IPS-20b (cell line): ENCODE data around the gene RRBP1.
"Not testable (repeated sequence)": the region's sequence is repeated elsewhere in the genome, so short reads cannot be mapped to it uniquely, and the experiment has no call there.

Experiments used
- H3K27ac ChIP-seq: one replicate; pipeline ENCODE4 v1.5.1; 2013; ENCODE audit warnings: low read length
- H3K27me3 ChIP-seq: 2 replicates; pipeline ENCODE4 v1.6.1; 2013; ENCODE audit warnings: mild to moderate bottlenecking, low read length, inconsistent platforms; ENCODE audit not compliant: insufficient read depth
- H3K36me3 ChIP-seq: 2 replicates; pipeline ENCODE4 v1.6.1; 2013; ENCODE audit warnings: low read depth, mild to moderate bottlenecking, inconsistent platforms, low read length, moderate library complexity; ENCODE audit not compliant: insufficient read depth
- H3K4me1 ChIP-seq: 2 replicates; pipeline ENCODE4 v1.6.1; 2013; ENCODE audit warnings: mild to moderate bottlenecking, control low read depth, inconsistent platforms, low read length, moderate library complexity; ENCODE audit not compliant: insufficient read depth
- H3K4me3 ChIP-seq: 2 replicates; pipeline ENCODE4 v1.5.1; 2013; ENCODE audit warnings: mild to moderate bottlenecking, low read length, inconsistent platforms
- H3K9ac ChIP-seq: 2 replicates; pipeline ENCODE4 v1.6.1; 2013; ENCODE audit warnings: low read depth, mild to moderate bottlenecking, inconsistent platforms, low read length, moderate library complexity
- H3K9me3 ChIP-seq: 2 replicates; pipeline ENCODE4 v1.6.1; 2013; ENCODE audit warnings: mild to moderate bottlenecking, low read depth, low read length, inconsistent platforms; ENCODE audit not compliant: insufficient read depth

Gene RRBP1

DNA sequence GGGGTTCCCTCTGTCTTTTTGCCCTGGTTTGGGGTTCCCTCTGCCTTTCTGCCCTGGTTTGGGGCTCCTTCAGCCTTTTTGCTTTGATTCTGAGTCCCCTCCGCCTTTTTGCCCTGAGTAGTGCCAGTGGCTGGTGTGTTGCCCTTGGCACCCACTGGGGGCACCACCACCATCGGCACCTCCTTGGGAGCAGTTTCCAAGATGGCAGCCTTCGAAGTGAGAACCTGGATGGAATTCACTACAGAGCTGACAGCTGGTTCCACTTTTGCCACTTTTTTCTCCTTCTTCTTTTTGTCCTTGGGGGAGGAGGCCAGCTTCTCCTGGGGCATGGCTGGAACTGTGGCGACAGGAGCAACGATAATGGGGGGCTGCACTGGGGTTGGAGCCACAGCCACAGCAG is 22.2 kb downstream of the RRBP1 start:
- Histone ChIP-seq H3K36me3 (peaks cover 35% of the 10 kb centered on the region), H3K27me3 (no peaks in the 10 kb centered on the region), H3K27ac (no peak overlapping the region), H3K9me3 (peaks cover 5% of the 10 kb centered on the region), H3K4me3 (no peak overlapping the region), H3K4me1 (peaks cover 20% of the 10 kb centered on the region; the same call in 1 of the 2 replicates), H3K9ac (no peak overlapping the region)

DNA sequence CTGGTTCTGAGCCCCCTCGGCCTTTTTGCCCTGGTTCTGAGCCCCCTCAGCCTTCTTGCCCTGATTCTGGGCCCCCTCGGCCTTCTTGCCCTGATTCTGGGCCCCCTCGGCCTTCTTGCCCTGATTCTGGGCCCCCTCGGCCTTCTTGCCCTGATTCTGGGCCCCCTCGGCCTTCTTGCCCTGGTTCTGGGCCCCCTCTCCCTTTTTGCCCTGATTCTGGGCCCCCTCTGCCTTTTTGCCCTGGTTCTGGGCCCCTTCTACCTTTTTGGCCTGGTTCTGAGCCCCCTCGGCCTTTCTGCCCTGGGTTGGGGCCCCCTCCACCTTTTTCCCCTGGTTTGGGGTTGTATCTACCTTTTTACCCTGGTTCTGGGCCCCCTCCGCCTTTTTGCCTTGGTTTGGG is 22.7 kb downstream of the RRBP1 start:
- H3K36me3 ChIP-seq, result peaks cover 39% of the 10 kb centered on the region
- H3K4me1 ChIP-seq, result peaks cover 20% of the 10 kb centered on the region; the same call in 1 of the 2 replicates
- H3K27ac ChIP-seq, H3K9me3 ChIP-seq, H3K4me3 ChIP-seq, H3K27me3 ChIP-seq, H3K9ac ChIP-seq: not testable (repeated sequence)

- no peak overlapping the region for H3K4me3 ChIP-seq
- peaks cover 5% of the 10 kb centered on the region for H3K9me3 ChIP-seq
- peaks cover 45% of the 10 kb centered on the region for H3K36me3 ChIP-seq
- no peak overlapping the region for H3K9ac ChIP-seq
- H3K27me3 ChIP-seq, result no peaks in the 10 kb centered on the region
- H3K27ac ChIP-seq, result no peak overlapping the region
- H3K4me1 ChIP-seq, result peaks cover 17% of the 10 kb centered on the region; the same call in 1 of the 2 replicates
These were observed 23.4 kb downstream of the RRBP1 start for GRCh38 chr20:17658648-17658993.

DNA sequence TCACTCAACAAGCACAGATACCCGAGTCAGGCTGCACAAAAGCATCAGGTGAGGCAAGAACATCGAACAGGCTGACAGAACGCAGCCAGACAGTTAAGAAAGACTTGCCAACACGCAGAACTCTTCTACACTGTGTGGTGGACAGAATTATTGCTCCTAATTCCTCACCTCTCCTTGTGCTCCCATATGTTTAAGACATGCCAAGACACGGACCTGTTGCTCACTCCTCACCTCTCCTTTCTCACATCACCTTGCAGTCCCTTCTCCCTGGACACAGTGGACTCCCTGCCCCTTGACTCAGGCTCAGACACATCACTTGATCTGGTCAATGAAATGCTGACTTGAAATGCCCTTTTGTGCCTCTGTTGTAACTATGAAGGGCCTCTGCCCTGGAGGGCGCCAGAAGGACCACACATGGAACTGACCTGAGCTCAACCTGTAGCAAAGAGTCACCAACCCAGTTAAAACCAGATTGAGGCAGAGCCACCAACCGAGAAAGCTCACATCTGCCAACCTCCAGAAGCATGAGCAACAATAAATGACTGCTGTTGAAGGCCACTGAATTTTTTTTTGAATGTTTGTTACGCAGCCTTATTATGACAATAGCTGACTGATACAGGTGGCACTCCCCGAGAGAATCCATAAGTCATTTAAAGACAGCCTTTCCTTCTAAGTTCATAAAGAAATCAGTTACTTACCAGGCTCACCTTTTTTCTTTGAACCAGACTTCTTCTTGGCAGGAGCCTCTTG is 24.0 kb downstream of the RRBP1 start:
- Histone ChIP-seq H3K9ac (no peak overlapping the region), H3K9me3 (peaks cover 5% of the 10 kb centered on the region), H3K36me3 (peaks cover 45% of the 10 kb centered on the region), H3K4me1 (peaks cover 12% of the 10 kb centered on the region; the same call in 1 of the 2 replicates), H3K4me3 (no peak overlapping the region), H3K27me3 (no peaks in the 10 kb centered on the region), H3K27ac (no peak overlapping the region)

- Histone ChIP-seq H3K36me3 (peaks cover 45% of the 10 kb centered on the region), H3K9me3 (peaks cover 5% of the 10 kb centered on the region), H3K9ac (no peak overlapping the region), H3K27ac (no peak overlapping the region), H3K27me3 (no peaks in the 10 kb centered on the region), H3K4me1 (peaks cover 10% of the 10 kb centered on the region; the same call in 1 of the 2 replicates), H3K4me3 (no peak overlapping the region)
These were observed 24.8 kb downstream of the RRBP1 start for GRCh38 chr20:17657079-17657825.

DNA sequence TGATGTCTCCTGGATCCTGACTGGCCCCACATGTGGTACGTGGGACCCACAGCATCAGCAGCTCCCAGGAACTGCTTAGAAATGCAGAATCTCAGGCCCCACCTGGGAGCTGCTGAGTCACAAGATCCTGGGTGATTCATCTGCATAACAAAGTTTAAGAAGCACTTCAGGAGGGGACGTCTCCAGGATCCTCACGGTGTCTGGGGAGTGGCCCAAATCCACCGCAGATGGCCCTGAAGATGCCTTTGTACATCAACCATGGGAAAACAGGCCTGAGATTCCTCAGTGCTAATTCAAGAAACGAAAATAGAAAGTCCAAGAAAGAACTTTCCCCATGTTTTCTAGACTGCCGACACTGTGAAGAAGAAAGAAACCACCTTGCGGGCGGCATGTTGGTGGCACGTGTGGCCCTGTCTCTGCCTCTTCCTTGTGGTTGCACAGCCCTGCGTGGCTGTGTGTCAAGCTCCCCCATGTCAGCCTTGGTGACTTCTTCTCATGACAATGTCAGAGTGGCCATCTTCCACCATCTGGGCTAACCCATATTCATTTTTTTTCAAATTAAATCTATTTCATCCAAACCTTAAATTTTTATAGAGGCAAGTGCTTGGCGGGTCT is 26.1 kb downstream of the RRBP1 start:
- H3K36me3 ChIP-seq, result peaks cover 49% of the 10 kb centered on the region
- H3K4me3 ChIP-seq, result no peak overlapping the region
- H3K4me1 ChIP-seq, result peaks cover 10% of the 10 kb centered on the region; the same call in 1 of the 2 replicates
- H3K9ac ChIP-seq, result no peak overlapping the region
- H3K9me3 ChIP-seq, result peaks cover 5% of the 10 kb centered on the region
- no peaks in the 10 kb centered on the region for H3K27me3 ChIP-seq
- no peak overlapping the region for H3K27ac ChIP-seq

DNA sequence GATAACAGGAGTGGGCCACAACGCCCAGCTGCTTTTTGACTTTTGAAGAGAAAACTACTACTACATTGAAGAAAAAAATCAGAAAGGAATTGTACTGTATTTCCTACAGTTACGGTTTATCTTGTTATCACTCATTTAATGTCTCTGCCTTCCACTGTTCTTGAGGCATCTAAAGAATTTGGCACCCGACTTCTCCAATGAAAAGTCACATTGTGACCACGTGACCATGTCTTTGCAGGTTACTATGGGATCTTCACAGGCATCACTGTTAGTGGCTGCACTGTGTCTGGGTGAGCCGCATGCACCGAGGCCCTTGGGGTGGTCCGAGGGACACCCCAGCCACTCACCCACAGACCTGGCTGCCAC is 26.8 kb downstream of the RRBP1 start:
- peaks cover 10% of the 10 kb centered on the region; the same call in 1 of the 2 replicates for H3K4me1 ChIP-seq
- no peaks in the 10 kb centered on the region for H3K27me3 ChIP-seq
- no peak overlapping the region for H3K9ac ChIP-seq
- peaks cover 5% of the 10 kb centered on the region for H3K9me3 ChIP-seq
- H3K36me3 ChIP-seq, result peaks cover 51% of the 10 kb centered on the region
- no peak overlapping the region for H3K27ac ChIP-seq
- no peak overlapping the region for H3K4me3 ChIP-seq

- Histone ChIP-seq H3K36me3 (peaks cover 46% of the 10 kb centered on the region), H3K9ac (no peak overlapping the region), H3K27ac (no peak overlapping the region), H3K27me3 (no peaks in the 10 kb centered on the region), H3K4me1 (peaks cover 10% of the 10 kb centered on the region; the same call in 1 of the 2 replicates), H3K4me3 (no peak overlapping the region), H3K9me3 (peaks cover 5% of the 10 kb centered on the region)
These were observed 27.3 kb downstream of the RRBP1 start for GRCh38 chr20:17654649-17655285.

DNA sequence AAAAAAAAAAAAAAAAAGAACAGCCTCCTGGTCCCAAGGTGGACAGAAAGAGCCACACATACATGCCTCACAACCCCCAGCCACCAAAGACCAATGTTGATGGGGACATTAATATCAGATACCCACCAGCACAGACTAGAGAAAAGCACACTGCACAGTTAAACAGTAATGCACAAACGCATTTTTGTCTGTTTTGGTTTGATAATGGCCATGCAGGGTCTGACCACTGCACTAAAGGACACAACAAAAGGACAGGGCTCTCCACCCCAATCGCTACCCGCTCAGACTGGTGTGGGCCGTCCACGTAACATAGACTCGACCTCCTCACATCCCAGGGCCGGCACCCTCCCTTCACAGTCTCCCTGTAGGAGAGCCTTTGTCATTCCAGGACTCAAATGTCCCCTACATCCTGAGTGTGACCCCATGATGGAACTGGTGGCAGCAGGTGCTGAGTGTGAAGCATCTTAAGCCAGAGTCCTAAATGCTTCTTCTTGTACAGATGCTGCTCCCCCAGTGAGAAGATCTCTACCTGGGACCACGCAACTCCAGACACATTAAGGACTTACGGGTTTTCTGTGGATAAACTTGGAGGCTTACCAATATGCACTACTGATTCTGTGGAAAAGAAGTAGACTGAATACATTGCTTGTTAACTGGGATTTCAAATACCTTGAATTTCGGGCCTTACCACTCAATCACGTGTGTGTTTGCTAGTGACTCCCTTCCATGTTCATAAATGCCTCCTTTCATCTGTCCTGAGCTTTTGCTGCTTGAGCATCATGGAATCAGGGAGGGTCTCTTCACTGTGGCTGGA is 28.0 kb downstream of the RRBP1 start:
- H3K4me1 ChIP-seq, result peaks cover 10% of the 10 kb centered on the region; the same call in 1 of the 2 replicates
- no peak overlapping the region for H3K9ac ChIP-seq
- H3K9me3 ChIP-seq, result peaks cover 5% of the 10 kb centered on the region
- no peaks in the 10 kb centered on the region for H3K27me3 ChIP-seq
- H3K27ac ChIP-seq, result no peak overlapping the region
- no peak overlapping the region for H3K4me3 ChIP-seq
- H3K36me3 ChIP-seq, result peaks cover 43% of the 10 kb centered on the region

- H3K4me1 ChIP-seq, result peaks cover 13% of the 10 kb centered on the region; the same call in 1 of the 2 replicates
These were observed 29.6 kb downstream of the RRBP1 start for GRCh38 chr20:17652411-17652810.

More at GRCh38 chr20:17652411-17652810, 29.6 kb downstream of the RRBP1 start:
- H3K4me3 ChIP-seq, result no peak overlapping the region
- no peaks in the 10 kb centered on the region for H3K9me3 ChIP-seq
- peaks cover 29% of the 10 kb centered on the region for H3K36me3 ChIP-seq
- no peak overlapping the region for H3K27ac ChIP-seq
- no peaks in the 10 kb centered on the region for H3K27me3 ChIP-seq
- no peak overlapping the region for H3K9ac ChIP-seq
